IMR-90 (cell line): ENCODE measurements around the gene FAXC. TPM values are rescaled to one million over a fixed set of nuclear protein-coding genes. Genes with fewer than 3 reads are reported as not detected.

Source experiments
- ATAC-seq: fragments of 200-7000 bp; cut with Tn5 transposase; 2 replicates; pipeline ENCODE4 v1.9.1; 2020; ENCODE audit warnings: low read depth, mild to moderate bottlenecking, moderate library complexity
- BruUV-seq: library from RNA; stranded (reverse); fragments of 400-500 nt; replicated peaks from 2 replicates; lab custom pipeline; 2021; lab: Mats Ljungman, UMichigan
- CTCF ChIA-PET: fragments of 300-600 bp; formaldehyde crosslinking; extraction: SDS; loops from one replicate; lab custom pipeline; 2021; ENCODE audit warnings: antibody characterized with exemption; lab: Yijun Ruan, JAX
- POLR2A ChIA-PET: fragments of 300-600 bp; sonication (Branson Sonifier 250); formaldehyde crosslinking; loops from one replicate; lab custom pipeline; 2022; ENCODE audit warnings: antibody characterized with exemption; ENCODE audit not compliant: unreplicated experiment; lab: Charles Lee
- DNase-seq: peaks from one replicate; pipeline ENCODE4 v3.0.0; 2013
- H2AFZ ChIP-seq: replicated peaks from 2 replicates; pipeline ENCODE3; 2013; ENCODE audit warnings: low read length, mild to moderate bottlenecking; ENCODE audit not compliant: poor library complexity
- H2AK5ac ChIP-seq: 2 replicates; pipeline ENCODE4 v1.6.1; 2013; ENCODE audit warnings: low read depth, low read length, inconsistent platforms
- H2AK9ac ChIP-seq: replicated peaks from 2 replicates; pipeline ENCODE3; 2013; ENCODE audit warnings: mild to moderate bottlenecking, low read depth, low read length, moderate library complexity; ENCODE audit not compliant: poor library complexity
- H2BK120ac ChIP-seq: 2 replicates; pipeline ENCODE4 v1.6.1; 2013; ENCODE audit warnings: low read depth, low read length, inconsistent platforms
- H2BK15ac ChIP-seq: 3 replicates; pipeline ENCODE4 v1.6.1; 2013; ENCODE audit warnings: low read depth, low read length, inconsistent platforms
- H2BK20ac ChIP-seq: 2 replicates; pipeline ENCODE4 v1.6.1; 2013; ENCODE audit warnings: low read depth, mild to moderate bottlenecking, inconsistent platforms, low read length, moderate library complexity
- H2BK5ac ChIP-seq: 2 replicates; pipeline ENCODE4 v1.6.1; 2013; ENCODE audit warnings: mild to moderate bottlenecking, low read depth, low read length, inconsistent platforms; ENCODE audit not compliant: poor library complexity, severe bottlenecking
- H3K14ac ChIP-seq: replicated peaks from 2 replicates; pipeline ENCODE4 v1.6.1; 2013; ENCODE audit warnings: low read depth, low read length, inconsistent platforms
- H3K18ac ChIP-seq: 2 replicates; pipeline ENCODE4 v1.6.1; 2013; ENCODE audit warnings: low read depth, low read length, control low read depth
- H3K23ac ChIP-seq: 2 replicates; pipeline ENCODE4 v1.6.1; 2013; ENCODE audit warnings: low read depth, low read length, inconsistent platforms
- H3K27ac ChIP-seq: 2 replicates; pipeline ENCODE4 v1.5.1; 2013; ENCODE audit warnings: mild to moderate bottlenecking, control low read depth, low read length; ENCODE audit not compliant: insufficient read depth
- H3K27me3 ChIP-seq: 2 replicates; pipeline ENCODE4 v1.6.1; 2013; ENCODE audit warnings: low read length; ENCODE audit not compliant: control insufficient read depth, insufficient read depth
- H3K36me3 ChIP-seq: 2 replicates; pipeline ENCODE4 v1.6.1; 2013; ENCODE audit warnings: low read length, mixed read lengths; ENCODE audit not compliant: control insufficient read depth, insufficient read depth
- H3K4ac ChIP-seq: 2 replicates; pipeline ENCODE4 v1.6.1; 2013; ENCODE audit warnings: low read depth, low read length, inconsistent platforms
- H3K4me1 ChIP-seq: 2 replicates; pipeline ENCODE4 v1.6.1; 2013; ENCODE audit warnings: low read length, mixed read lengths; ENCODE audit not compliant: control insufficient read depth, insufficient read depth
- H3K4me2 ChIP-seq: 2 replicates; pipeline ENCODE4 v1.6.1; 2013; ENCODE audit warnings: low read depth, mild to moderate bottlenecking, control low read depth, low read length, moderate library complexity
- H3K4me3 ChIP-seq: 2 replicates; pipeline ENCODE4 v1.5.1; 2013; ENCODE audit warnings: low read depth, mild to moderate bottlenecking, control low read depth, low read length, moderate library complexity; ENCODE audit not compliant: insufficient read depth
- H3K56ac ChIP-seq: 2 replicates; pipeline ENCODE4 v1.6.1; 2013; ENCODE audit warnings: low read length, inconsistent platforms; ENCODE audit not compliant: insufficient read depth; ENCODE audit errors: extremely low read depth
- H3K79me1 ChIP-seq, 2 experiments: 2 replicates each; pipeline ENCODE4 v1.6.1; 2013; ENCODE audit warnings: low read length in 2 of 2, inconsistent platforms in 1 of 2, low read depth in 1 of 2
- H3K9ac ChIP-seq: 2 replicates; pipeline ENCODE4 v1.6.1; 2013; ENCODE audit warnings: low read depth, low read length, control low read depth
- H3K9me1 ChIP-seq: 2 replicates; pipeline ENCODE4 v1.6.1; 2013; ENCODE audit warnings: low read length, inconsistent platforms; ENCODE audit not compliant: insufficient read depth
- H3K9me3 ChIP-seq: 2 replicates; pipeline ENCODE4 v1.6.1; 2013; ENCODE audit warnings: low read length; ENCODE audit not compliant: control insufficient read depth, insufficient read depth
- H4K20me1 ChIP-seq: 2 replicates; pipeline ENCODE4 v1.6.1; 2013; ENCODE audit warnings: low read length, inconsistent platforms; ENCODE audit not compliant: insufficient read depth
- H4K5ac ChIP-seq: 2 replicates; pipeline ENCODE4 v1.6.1; 2013; ENCODE audit warnings: mild to moderate bottlenecking, low read depth, low read length, control low read depth
- H4K8ac ChIP-seq, 2 experiments: 2 replicates each; pipeline ENCODE4 v1.6.1; 2013; ENCODE audit warnings: low read depth in 2 of 2, low read length in 2 of 2, control low read depth in 1 of 2, inconsistent platforms in 1 of 2
- H4K91ac ChIP-seq: 2 replicates; pipeline ENCODE4 v1.6.1; 2013; ENCODE audit warnings: low read depth, low read length, inconsistent platforms; ENCODE audit not compliant: insufficient read depth
- BHLHE40 ChIP-seq: fragments of 150-350 bp; IDR thresholded peaks from 2 replicates; pipeline ENCODE4 v1.6.1; 2016; ENCODE audit warnings: mild to moderate bottlenecking, low read depth, low read length
- CEBPB ChIP-seq: IDR thresholded peaks from 2 replicates; pipeline ENCODE4 v1.6.1; 2012; ENCODE audit warnings: low read depth, low read length, improper control_type of control experiment
- CHD1 ChIP-seq: IDR thresholded peaks from 2 replicates; pipeline ENCODE4 v1.6.1; 2012; ENCODE audit warnings: low read depth, low read length, improper control_type of control experiment
- CTCF ChIP-seq: conservative IDR thresholded peaks from 2 replicates; pipeline ENCODE4 v1.5.1; 2012; ENCODE audit warnings: mild to moderate bottlenecking, low read depth, low read length, improper control_type of control experiment
- ELK1 ChIP-seq: fragments of 150-350 bp; IDR thresholded peaks from 2 replicates; pipeline ENCODE4 v1.6.1; 2016; ENCODE audit warnings: low read depth, mild to moderate bottlenecking, low read length, moderate library complexity, borderline replicate concordance
- FOS ChIP-seq: fragments of 150-350 bp; IDR thresholded peaks from 2 replicates; pipeline ENCODE4 v1.6.1; 2016; ENCODE audit warnings: low read depth, low read length
- MAFK ChIP-seq: IDR thresholded peaks from 2 replicates; pipeline ENCODE4 v1.6.1; 2012; ENCODE audit warnings: low read depth, low read length, improper control_type of control experiment
- MAZ ChIP-seq: IDR thresholded peaks from 2 replicates; pipeline ENCODE4 v1.6.1; 2012; ENCODE audit warnings: low read depth, mild to moderate bottlenecking, low read length, improper control_type of control experiment, moderate library complexity, borderline replicate concordance
- MXI1 ChIP-seq: IDR thresholded peaks from 2 replicates; pipeline ENCODE4 v1.6.1; 2012; ENCODE audit warnings: low read depth, mild to moderate bottlenecking, low read length, moderate library complexity, borderline replicate concordance
- NFE2L2 ChIP-seq: fragments of 150-350 bp; IDR thresholded peaks from 2 replicates; pipeline ENCODE4 v1.6.1; 2016; ENCODE audit warnings: low read depth, mild to moderate bottlenecking, low read length
- POLR2A ChIP-seq: IDR thresholded peaks from 2 replicates; pipeline ENCODE4 v1.6.1; 2012; ENCODE audit warnings: mild to moderate bottlenecking, low read depth, low read length
- RAD21 ChIP-seq: IDR thresholded peaks from 2 replicates; pipeline ENCODE4 v1.6.1; 2012; ENCODE audit warnings: low read length, improper control_type of control experiment
- RCOR1 ChIP-seq: IDR thresholded peaks from 2 replicates; pipeline ENCODE4 v1.6.1; 2012; ENCODE audit warnings: mild to moderate bottlenecking, low read length, improper control_type of control experiment; ENCODE audit not compliant: insufficient replicate concordance
- RFX5 ChIP-seq: IDR thresholded peaks from 2 replicates; pipeline ENCODE4 v1.8.0; 2012; ENCODE audit warnings: low read depth, mild to moderate bottlenecking, low read length, moderate library complexity
- SMC3 ChIP-seq: fragments of 150-350 bp; IDR thresholded peaks from 2 replicates; pipeline ENCODE4 v1.6.1; 2016; ENCODE audit warnings: low read depth, mild to moderate bottlenecking, antibody characterized with exemption, low read length, moderate library complexity
- USF2 ChIP-seq: fragments of 150-350 bp; IDR thresholded peaks from 2 replicates; pipeline ENCODE4 v1.6.1; 2017; ENCODE audit warnings: mild to moderate bottlenecking, antibody characterized with exemption, low read length, low read depth
- WGBS, 2 experiments: methylation state at CpG; one replicate each; pipeline versions ENCODE4 v1.1.5 to v1.1.7; 2013; ENCODE audit warnings: missing lambda C conversion rate in 2 of 2; ENCODE audit not compliant: insufficient read length in 1 of 2; ENCODE audit errors: extremely low coverage in 2 of 2; 5-methylcytosine and 5-hydroxymethylcytosine counted together
- dilution Hi-C: fragments of 300-500 bp; cut with HindIII; formaldehyde crosslinking; loops from one replicate; pipeline ENCODE4 v1.14.3; 2018; ENCODE audit warnings: low sequenced_read_pairs; ENCODE audit not compliant: unreplicated experiment
- in situ Hi-C: fragments of 300-500 bp; cut with MboI; formaldehyde crosslinking; loops from 3 replicates; pipeline ENCODE4 v1.14.3; 2019; ENCODE audit warnings: low sequenced_read_pairs, inconsistent platforms, mixed read lengths
- intact Hi-C: fragments of 100-400 bp; cut with micrococcal nuclease; formaldehyde crosslinking; loops from 2 replicates; pipeline ENCODE4 v1.10.0; 2022
- polyA plus RNA-seq, 3 experiments: library from polyadenylated mRNA; depleted of rRNA; stranded (reverse); fragments of >200 nt; gene quantifications; 2 replicates each; pipeline ENCODE4 v1.2.3, GENCODE V29; 2012; ENCODE audit warnings: low replicate concordance in 1 of 3
- total RNA-seq: library from RNA; depleted of rRNA; stranded (reverse); fragments of >200 nt; gene quantifications from 2 replicates; pipeline ENCODE4 v1.2.3, GENCODE V29; 2012

Gene FAXC
- total and polyA plus RNA-seq, 2 of the 4 experiments (the other 2 are of a cell fraction), result 1.1 to 2.7 TPM

DNA sequence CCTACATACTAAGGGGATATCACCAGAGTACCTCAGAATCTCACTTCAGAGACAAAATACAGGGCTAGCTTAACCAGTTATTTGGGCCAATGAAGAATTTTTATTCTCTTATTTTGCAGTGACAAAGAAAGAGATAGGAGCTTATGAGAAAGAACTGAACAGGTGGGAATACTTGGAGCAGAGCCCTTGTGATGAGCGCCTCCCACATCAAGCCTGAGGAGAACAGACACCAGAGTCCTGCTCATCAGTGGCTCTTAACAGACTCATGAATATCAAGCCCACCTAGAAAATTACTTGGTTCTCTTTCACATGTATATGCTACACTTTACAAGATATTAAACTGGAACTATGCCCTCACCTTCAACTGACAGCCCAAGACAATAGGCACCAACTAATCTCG, 99.0 kb downstream of the FAXC start:
- Histone ChIP-seq H3K27me3 (no peaks in the 10 kb centered on the region), H2BK15ac (no peak overlapping the region), H2AK5ac (no peak overlapping the region), H3K9me3 (no peaks in the 10 kb centered on the region), H3K9ac (no peak overlapping the region), H4K8ac (no peak overlapping the region), H3K4me1 (no peaks in the 10 kb centered on the region), H2AFZ (no peak overlapping the region), H3K4ac (no peak overlapping the region), H3K23ac (no peak overlapping the region), H3K36me3 (no peaks in the 10 kb centered on the region), H3K14ac (no peak overlapping the region), H3K9me1 (no peaks in the 10 kb centered on the region), H4K5ac (no peak overlapping the region), H3K18ac (no peak overlapping the region), H2BK120ac (no peak overlapping the region), H3K4me2 (no peak overlapping the region), H2AK9ac (no peak overlapping the region), H3K27ac (no peak overlapping the region), H4K91ac (no peak overlapping the region), H2BK20ac (no peak overlapping the region), H2BK5ac (no peak overlapping the region), H3K79me1 (no peaks in the 10 kb centered on the region), H3K56ac (no peak overlapping the region), H4K20me1 (no peaks in the 10 kb centered on the region), H3K4me3 (no peak overlapping the region)
- DNase-seq (no peak), ATAC-seq (no peak)
- no CpG with 5 or more reads among the region's 2 CpGs for WGBS, 2 experiments
- in situ Hi-C loops, result no loop called here
- ChIA-PET CTCF (no interaction called here), POLR2A (no interaction called here)
- dilution Hi-C loops, result no loop called here
- TF ChIP-seq RFX5 (no peak), MAZ (no peak), CTCF (no peak), RAD21 (no peak), BHLHE40 (no peak), MAFK (no peak), CEBPB (no peak), ELK1 (no peak), FOS (no peak), CHD1 (no peak), NFE2L2 (no peak), POLR2A (no peak), MXI1 (no peak), RCOR1 (no peak), USF2 (no peak), SMC3 (no peak)
- BruUV-seq, result no TSS peak
- intact Hi-C loops, result no loop called here
